K562 (cell line): ENCODE results near the gene AMBRA1. TPM values are rescaled to one million over a fixed set of nuclear protein-coding genes. Genes with fewer than 3 reads are reported as not detected.

Experiments used
- ATAC-seq: fragments of 200-7000 bp; cut with Tn5 transposase; 3 replicates; pipeline ENCODE4 v1.9.1; 2020; ENCODE audit warnings: moderate library complexity
- BruUV-seq: library from RNA; stranded (reverse); fragments of 400-500 nt; replicated peaks from 2 replicates; lab custom pipeline; 2021; lab: Mats Ljungman, UMichigan
- CTCF ChIA-PET: fragments of 300-600 bp; formaldehyde crosslinking; extraction: SDS; loops from one replicate; lab custom pipeline; 2021; ENCODE audit warnings: low intra/inter-chr PET ratio; lab: Yijun Ruan, JAX
- POLR2A ChIA-PET: fragments of 300-600, 350-650 bp; sonication (Branson Sonifier 250); formaldehyde crosslinking; extraction: SDS; loops from one replicate; lab custom pipeline; 2021; ENCODE audit warnings: antibody characterized with exemption, inconsistent platforms; lab: Yijun Ruan, JAX
- DNase-seq, 4 experiments: peaks; one replicate each; pipeline versions ENCODE4 v3.0.0 to v3.0.0-alpha.2; 2011 to 2018; ENCODE audit warnings: low spot score in 3 of 4, mixed read lengths in 3 of 4; ENCODE audit errors: extremely low read depth in 1 of 4
- FAIRE-seq: peaks from 2 replicates; lab custom pipeline; 2011; peaks lifted over from hg19 to GRCh38; lab: Jason Lieb, UNC
- H2AFZ ChIP-seq: 2 replicates; pipeline ENCODE4 v1.6.0; 2011; ENCODE audit warnings: low read depth, low read length, control low read depth, inconsistent platforms
- H3K27ac ChIP-seq: fragments of 200-600 bp; 3 replicates; pipeline ENCODE4 v1.8.0; 2011; ENCODE audit warnings: low read depth, mild to moderate bottlenecking, control low read depth, inconsistent platforms, low read length, moderate library complexity, mixed read lengths; ENCODE audit errors: extremely low read depth
- H3K27me3 ChIP-seq, 2 experiments: fragments of 300-600 bp in 1 of 2; 2 replicates in 1 of 2; 3 replicates in 1 of 2; pipeline versions ENCODE4 v1.6.0 to v1.8.0; 2011; ENCODE audit warnings: inconsistent platforms in 2 of 2, low read length in 2 of 2, mild to moderate bottlenecking in 1 of 2, mixed read lengths in 1 of 2, moderate library complexity in 1 of 2; ENCODE audit not compliant: control insufficient read depth in 2 of 2, insufficient read depth in 2 of 2
- H3K36me3 ChIP-seq: fragments of 300-600 bp; 3 replicates; pipeline ENCODE4 v1.8.0; 2011; ENCODE audit warnings: mild to moderate bottlenecking, low read length, inconsistent platforms; ENCODE audit not compliant: control insufficient read depth, insufficient read depth
- H3K4me1 ChIP-seq, 2 experiments: fragments of 200-600 bp in 1 of 2; replicated peaks in 1 of 2; 2 replicates in 1 of 2; 3 replicates in 1 of 2; pipeline versions ENCODE4 v1.5.1 to v1.8.0; 2011; ENCODE audit warnings: inconsistent platforms in 2 of 2, low read length in 2 of 2, mild to moderate bottlenecking in 1 of 2, mixed read lengths in 1 of 2, moderate library complexity in 1 of 2; ENCODE audit not compliant: control insufficient read depth in 2 of 2, insufficient read depth in 2 of 2
- H3K4me2 ChIP-seq: 2 replicates; pipeline ENCODE4 v1.6.1; 2011; ENCODE audit warnings: low read length, control low read depth, inconsistent platforms, mixed read lengths; ENCODE audit not compliant: insufficient read depth
- H3K4me3 ChIP-seq: fragments of 200-600 bp; sonication (generic), shearing (Covaris generic); 2 replicates; pipeline ENCODE4 v1.5.1; 2016; ENCODE audit warnings: control low read depth, inconsistent platforms
- H3K79me2 ChIP-seq: fragments of 200-600 bp; 3 replicates; pipeline ENCODE4 v1.8.0; 2011; ENCODE audit warnings: low read length, inconsistent platforms; ENCODE audit not compliant: control insufficient read depth, insufficient read depth
- H3K9ac ChIP-seq, 2 experiments: 2 replicates each; pipeline versions ENCODE4 v1.6.0 to v1.6.1; 2011; ENCODE audit warnings: low read depth in 2 of 2, low read length in 2 of 2, control low read depth in 1 of 2, inconsistent platforms in 1 of 2, mild to moderate bottlenecking in 1 of 2, mixed read lengths in 1 of 2; ENCODE audit not compliant: insufficient read depth in 1 of 2
- H3K9me1 ChIP-seq: one replicate; pipeline ENCODE4 v1.6.0; 2011; ENCODE audit warnings: inconsistent platforms, mild to moderate bottlenecking, low read length, moderate library complexity; ENCODE audit not compliant: control insufficient read depth, insufficient read depth
- H3K9me3 ChIP-seq: replicated peaks from 2 replicates; pipeline ENCODE4 v1.5.1; 2011; ENCODE audit warnings: low read depth, low read length, inconsistent platforms; ENCODE audit not compliant: control insufficient read depth, insufficient read depth
- H4K20me1 ChIP-seq: replicated peaks from 2 replicates; pipeline ENCODE4 v1.6.1; 2011; ENCODE audit warnings: low read length, inconsistent platforms, mixed read lengths; ENCODE audit not compliant: control insufficient read depth, insufficient read depth
- BDP1 ChIP-seq: IDR thresholded peaks from 3 replicates; pipeline ENCODE4 v1.6.1; 2011; ENCODE audit not compliant: insufficient read length, insufficient read depth
- BRD9 ChIP-seq: fragments of 450-650 bp; IDR thresholded peaks from 2 replicates; pipeline ENCODE4 v1.6.1; 2018; ENCODE audit warnings: low read depth; ENCODE audit not compliant: partially characterized antibody
- CHD2 ChIP-seq: IDR thresholded peaks from 2 replicates; pipeline ENCODE4 v1.6.1; 2011; ENCODE audit warnings: low read depth, low read length
- ESRRA ChIP-seq: fragments of 450-650 bp; IDR thresholded peaks from 2 replicates; pipeline ENCODE4 v1.6.1; 2014; ENCODE audit warnings: low read depth, mild to moderate bottlenecking, moderate library complexity, borderline replicate concordance
- FUS ChIP-seq: fragments of 200-400 bp; formaldehyde crosslinking; optimal IDR thresholded peaks from 2 replicates; pipeline ENCODE3; 2017; ENCODE audit warnings: low read depth, low read length
- HDAC3 ChIP-seq: fragments of 450-650 bp; IDR thresholded peaks from 2 replicates; pipeline ENCODE4 v1.6.1; 2018; ENCODE audit warnings: borderline replicate concordance, mild to moderate bottlenecking, moderate library complexity; ENCODE audit not compliant: partially characterized antibody
- HES1 ChIP-seq: fragments of 450-650 bp; IDR thresholded peaks from 2 replicates; pipeline ENCODE4 v1.6.1; 2016; ENCODE audit warnings: low read depth, mild to moderate bottlenecking, moderate library complexity
- JUN ChIP-seq, 2 experiments: sonication (generic) in 1 of 2; formaldehyde crosslinking in 1 of 2; IDR thresholded peaks; 2 replicates each; pipeline versions ENCODE4 v1.6.1 to v1.8.0; 2012 to 2022; ENCODE audit warnings: borderline replicate concordance in 2 of 2, mild to moderate bottlenecking in 2 of 2, improper control_type of control experiment in 1 of 2, low read depth in 1 of 2, low read length in 1 of 2, missing genetic modification reagents in 1 of 2
- KLF1 ChIP-seq: fragments of 450-650 bp; IDR thresholded peaks from 2 replicates; pipeline ENCODE4 v1.6.1; 2016; ENCODE audit warnings: missing genetic modification characterization, missing compliant biosample characterization
- MCM3 ChIP-seq: fragments of 450-650 bp; IDR thresholded peaks from 2 replicates; pipeline ENCODE4 v1.6.1; 2016
- POLR2B ChIP-seq: fragments of 450-650 bp; IDR thresholded peaks from 2 replicates; pipeline ENCODE4 v1.6.1; 2018; ENCODE audit warnings: low read depth; ENCODE audit not compliant: partially characterized antibody
- ZBTB33 ChIP-seq: sonication (generic); formaldehyde crosslinking; IDR thresholded peaks from 2 replicates; pipeline ENCODE4 v1.8.1; 2023; ENCODE audit warnings: mild to moderate bottlenecking, missing genetic modification reagents
- ZNF3 ChIP-seq: fragments of 250-450 bp; sonication (Bioruptor Pico); IDR thresholded peaks from 2 replicates; pipeline ENCODE4 v1.5.0; 2021; ENCODE audit warnings: mild to moderate bottlenecking, moderate library complexity
- ZNF395 ChIP-seq: fragments of 200-800 bp; sonication (Bioruptor generic); IDR thresholded peaks from 2 replicates; pipeline ENCODE4 v1.6.1; 2017; ENCODE audit warnings: missing genetic modification characterization, missing compliant biosample characterization
- WGBS: fragments of 100-300 bp; shearing (Covaris generic); methylation state at CpG from one replicate; pipeline ENCODE4 v1.1.6; 2016; ENCODE audit warnings: low coverage, mixed read lengths; ENCODE audit not compliant: insufficient coverage; ENCODE audit errors: missing lambda C conversion rate; 5-methylcytosine and 5-hydroxymethylcytosine counted together
- in situ Hi-C: fragments of 300-500 bp; cut with MboI; formaldehyde crosslinking; loops from 4 replicates; pipeline ENCODE4 v1.15.0; 2018; ENCODE audit warnings: inconsistent platforms, mixed read lengths
- intact Hi-C: fragments of 100-400 bp; cut with micrococcal nuclease; formaldehyde crosslinking; loops from 2 replicates; pipeline ENCODE4 v1.14.2; 2022
- polyA plus RNA-seq, 8 experiments: library from polyadenylated mRNA; depleted of rRNA in 4 of 8; stranded (reverse) in 5 of 8; unstranded in 3 of 8; fragments of >200 nt; fragmentation: Nextera tagmentation in 2 of 8; fragmentation: Illumina TruSeq in 1 of 8; extraction: Ambion mirVana in 2 of 8; extraction: Trizol in 1 of 8; gene quantifications; 2 replicates each; pipeline versions ENCODE4 v1.2.1 to v1.2.3, GENCODE V29; 2011 to 2014; ENCODE audit warnings: inconsistent platforms in 1 of 8, missing spikeins in 1 of 8
- total RNA-seq, 7 experiments: library from RNA; depleted of rRNA in 6 of 7; stranded (reverse); fragments of >200 nt in 6 of 7; fragmentation: Illumina TruSeq in 2 of 7; extraction: Trizol in 2 of 7; gene quantifications; 2 replicates each; pipeline versions ENCODE4 v1.2.1 to v1.2.3, GENCODE V29; 2011 to 2021; ENCODE audit warnings: low replicate concordance in 1 of 7

The AMBRA1 gene
- total and polyA plus RNA-seq, 9 of the 15 experiments (the other 6 are each of a cell fraction or from before 2014, with no cell fraction given) = 0.15 to 24.5 (median 13.0) TPM

GRCh38 chr11:46469926-46470325 lies 123.9 kb downstream of the AMBRA1 start:
- no peak for TF ChIP-seq JUN (IDR thresholded peaks at IDR 0.05; ENCODE audit: borderline replicate concordance, low read depth, low read length)
- no peak for TF ChIP-seq JUN (CRISPR knock-in tag; IDR thresholded peaks at IDR 0.05; ENCODE audit: borderline replicate concordance)
- no peak for TF ChIP-seq MCM3
- no peak for TF ChIP-seq CHD2
- TF ChIP-seq FUS = no peak
- TF ChIP-seq HES1 = no peak
- TF ChIP-seq ZNF395 = no peak
- TF ChIP-seq POLR2B = no peak
- TF ChIP-seq KLF1 (tag) = no peak
- no peak for TF ChIP-seq ZNF3 (CRISPR knock-in tag)
- TF ChIP-seq BDP1 = no peak
- TF ChIP-seq HDAC3 = no peak
- TF ChIP-seq BRD9 = no peak
- TF ChIP-seq ZBTB33 (CRISPR knock-in tag) = no peak
- no peak for TF ChIP-seq ESRRA
- 0 out of 3 replicates have a peak, but pooled peaks cover 5% of the 10 kb centered on the region for H3K36me3 ChIP-seq
- no peak overlapping the region for H3K4me3 ChIP-seq
- CTCF ChIA-PET = no interaction called here
- no peak overlapping the region for H2AFZ ChIP-seq
- H3K4me2 ChIP-seq = no peak overlapping the region
- H3K9me1 ChIP-seq = no peaks in the 10 kb centered on the region
- ATAC-seq (no peak), DNase-seq (no peak), FAIRE-seq (no peak)
- no peak overlapping the region for H3K9ac ChIP-seq
- POLR2A ChIA-PET = interaction anchor here (0.8 kb wide), 1 partner anchor 20 kb away, joined by 3 read pairs; no protein-coding TSS in a partner anchor
- no peaks in the 10 kb centered on the region for H3K79me2 ChIP-seq
- no peak overlapping the region for H3K27ac ChIP-seq
- H3K4me1 ChIP-seq = peaks cover 0 to 3% of the 10 kb centered on the region in 2 experiments; a peak in 2 of 5 replicates
- intact Hi-C loops = no loop called here
- in situ Hi-C loops = no loop called here
- BruUV-seq = no TSS peak
- 0 out of 2 replicates have a peak, but pooled peaks cover 6% of the 10 kb centered on the region for H4K20me1 ChIP-seq
- WGBS = 89% methylated on average over 4 of the region's 4 CpGs
- no peaks in the 10 kb centered on the region for H3K9me3 ChIP-seq
- no peaks in the 10 kb centered on the region for H3K27me3 ChIP-seq
